ENCODE measurements around the gene MTOR.
"Not testable (repeated sequence)": the region's sequence is repeated elsewhere in the genome, so short reads cannot be mapped to it uniquely, and the experiment has no call there.

The MTOR gene

DNA sequence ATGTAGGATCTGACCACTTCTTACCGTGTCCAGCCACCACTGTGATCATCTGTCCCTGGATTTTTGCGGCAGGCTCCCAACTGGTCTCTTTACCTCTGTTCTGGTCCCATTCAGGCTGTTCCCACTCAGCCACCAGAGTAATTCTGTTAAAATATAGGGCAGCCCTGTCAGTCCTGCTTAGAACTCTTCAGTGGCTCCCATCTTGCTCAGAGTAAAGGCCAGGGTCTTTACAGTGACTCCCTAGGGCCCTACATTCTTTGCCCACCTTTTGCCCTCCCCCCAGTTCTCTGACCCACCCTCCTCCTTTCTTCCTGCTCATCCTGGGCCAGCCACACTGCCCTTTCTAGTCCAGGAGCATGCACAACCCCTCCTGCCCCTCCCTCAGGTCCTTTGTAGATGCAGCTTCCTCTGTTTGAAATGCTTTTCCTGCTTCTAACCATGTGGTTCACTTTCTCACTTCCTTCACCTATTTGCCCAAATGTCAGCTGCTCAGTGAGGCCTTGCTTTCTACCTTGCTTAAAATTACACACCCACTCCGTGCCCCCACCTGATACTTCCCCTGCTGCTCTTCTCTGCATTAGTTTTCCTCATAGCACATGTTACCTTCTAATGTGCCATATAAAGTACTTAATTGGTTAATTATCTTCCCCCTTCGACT is 18.5 kb upstream of the MTOR start:
- no peak for DNase-seq (ENCODE audit: low read depth)

DNA sequence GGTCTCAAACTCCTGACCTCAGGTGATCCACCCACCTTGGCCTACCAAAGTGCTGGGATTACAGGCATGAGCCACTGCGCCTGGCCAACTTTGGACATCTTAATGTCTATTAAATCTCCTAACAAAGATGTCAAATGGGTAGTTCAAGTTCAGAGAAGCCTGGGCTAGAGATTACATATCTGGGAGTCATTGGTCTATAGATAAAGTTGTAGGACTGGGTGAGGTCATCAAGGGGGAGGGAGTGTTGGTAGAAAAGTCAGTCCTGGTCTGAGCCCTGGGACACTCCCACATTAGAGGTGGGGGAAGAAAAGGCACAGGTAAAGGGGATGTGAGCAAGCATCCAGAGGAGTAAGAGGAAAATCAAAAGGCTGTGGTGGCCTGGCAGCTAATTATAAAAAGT is 17.3 kb upstream of the MTOR start:
- no peak for DNase-seq (ENCODE audit: low read depth)

DNA sequence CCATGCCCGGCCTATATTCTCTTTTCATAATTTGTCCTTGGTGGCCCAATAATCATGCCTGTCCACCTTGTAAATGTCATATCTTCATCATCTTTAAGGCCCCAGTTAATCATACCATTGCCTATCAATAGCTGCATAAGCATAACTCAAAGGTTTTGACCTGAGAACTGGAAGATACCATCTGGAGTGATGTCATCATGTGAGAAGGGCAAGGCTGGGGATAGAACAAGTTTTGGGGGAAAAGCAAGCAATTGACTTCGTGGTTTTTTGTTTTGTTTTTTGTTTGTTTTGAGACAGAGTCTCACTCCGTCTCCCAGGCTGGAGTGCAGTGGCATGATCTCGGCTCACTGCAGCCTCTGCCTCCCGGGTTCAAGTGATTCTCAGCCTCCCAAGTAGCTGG is 16.8 kb upstream of the MTOR start:
- DNase-seq (ENCODE audit: low read depth): no peak

DNA sequence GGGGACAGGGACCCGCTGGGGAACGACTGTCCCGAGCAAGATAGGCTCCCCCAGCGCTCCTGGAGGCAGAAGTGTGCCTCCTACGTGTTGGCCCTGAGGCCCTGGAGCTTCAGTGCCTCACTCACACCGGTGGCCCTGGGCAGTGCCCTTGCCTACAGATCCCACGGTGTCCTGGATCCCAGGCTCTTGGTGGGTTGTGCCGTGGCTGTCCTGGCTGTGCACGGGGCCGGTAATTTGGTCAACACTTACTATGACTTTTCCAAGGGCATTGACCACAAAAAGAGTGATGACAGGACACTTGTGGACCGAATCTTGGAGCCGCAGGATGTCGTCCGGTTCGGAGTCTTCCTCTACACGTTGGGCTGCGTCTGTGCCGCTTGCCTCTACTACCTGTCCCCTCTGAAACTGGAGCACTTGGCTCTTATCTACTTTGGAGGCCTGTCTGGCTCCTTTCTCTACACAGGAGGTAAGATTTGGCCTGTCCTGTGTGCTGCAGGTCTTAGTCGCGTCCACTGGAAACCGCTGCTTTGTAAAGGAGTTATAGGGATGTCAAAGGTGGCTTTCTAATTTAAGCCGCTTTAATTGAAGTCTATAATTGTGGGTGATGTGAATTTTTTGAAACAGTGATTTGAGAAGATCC is 11.4 kb upstream of the MTOR start:
- no peak for DNase-seq (ENCODE audit: low read depth)

GRCh38 chr1:11272832-11273594 is 10.7 kb upstream of the MTOR start, which contains the start of gene UBIAD1:
Gene UBIAD1 (plus strand): TSS chr1:11273198. CDS start chr1:11273532, 334 bp downstream.
- peak; percentile 76 for DNase-seq (ENCODE audit: low read depth)

DNA sequence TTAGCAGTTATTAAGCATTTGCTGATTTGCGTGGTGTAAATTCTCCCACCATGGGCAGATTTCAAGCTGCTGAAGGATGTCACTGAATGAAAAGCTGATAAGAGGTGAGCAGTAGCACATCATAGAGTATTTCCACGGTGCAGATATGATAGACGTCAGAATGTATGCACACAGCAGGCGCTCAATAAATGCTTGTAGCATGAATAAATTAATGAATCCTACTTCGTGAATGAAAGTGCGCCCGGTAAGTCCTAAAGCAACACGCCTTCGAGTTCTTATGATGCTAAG is 10.1 kb upstream of the MTOR start:
- no peak for DNase-seq (ENCODE audit: low read depth)

DNA sequence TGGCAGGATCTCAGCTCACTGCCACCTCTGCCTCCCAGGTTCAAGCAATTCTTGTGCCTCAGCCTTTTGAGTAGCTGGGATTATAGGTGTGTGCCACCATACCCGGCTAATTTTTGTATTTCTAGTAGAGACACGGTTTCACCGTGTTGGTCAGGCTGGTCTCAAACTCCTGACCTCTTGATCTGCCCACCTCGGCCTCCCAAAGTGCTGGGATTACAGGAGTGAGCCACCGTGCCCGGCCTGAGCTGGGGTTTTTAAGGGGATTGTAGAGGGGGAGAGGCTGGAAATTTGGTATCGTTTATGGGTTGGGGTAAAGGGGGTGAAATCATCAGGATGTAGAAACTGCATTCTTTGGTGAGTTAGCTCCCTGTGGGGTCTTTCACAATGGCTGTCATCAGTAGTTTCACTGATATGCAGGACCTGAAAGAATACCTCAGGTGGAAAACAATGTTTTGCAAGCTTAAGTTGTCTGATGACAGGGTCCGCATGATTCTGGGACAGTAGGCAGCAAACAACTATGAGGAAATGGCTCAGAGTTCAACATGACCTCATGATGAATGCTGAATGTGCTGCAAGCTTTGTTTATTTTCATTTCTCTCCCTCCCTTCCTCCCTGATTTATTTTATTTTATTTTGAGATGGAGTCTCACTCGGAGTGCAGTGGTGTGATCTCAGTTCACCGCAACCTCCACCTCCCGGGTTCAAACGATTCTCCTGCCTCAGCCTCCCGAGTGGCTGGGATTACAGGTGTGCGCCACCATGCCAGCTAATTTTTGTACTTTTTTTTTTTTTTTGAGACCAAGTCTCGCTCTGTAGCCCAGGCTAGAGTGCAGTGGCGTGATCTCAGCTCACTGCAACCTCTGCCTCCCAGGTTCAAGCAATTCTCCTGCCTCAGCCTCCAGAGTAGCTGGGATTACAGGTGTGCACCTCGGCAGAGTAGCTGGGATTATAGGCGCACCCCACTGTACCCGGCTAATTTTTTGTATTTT is 5.3 kb upstream of the MTOR start:
- DNase-seq (ENCODE audit: low read depth): not testable (repeated sequence)

DNA sequence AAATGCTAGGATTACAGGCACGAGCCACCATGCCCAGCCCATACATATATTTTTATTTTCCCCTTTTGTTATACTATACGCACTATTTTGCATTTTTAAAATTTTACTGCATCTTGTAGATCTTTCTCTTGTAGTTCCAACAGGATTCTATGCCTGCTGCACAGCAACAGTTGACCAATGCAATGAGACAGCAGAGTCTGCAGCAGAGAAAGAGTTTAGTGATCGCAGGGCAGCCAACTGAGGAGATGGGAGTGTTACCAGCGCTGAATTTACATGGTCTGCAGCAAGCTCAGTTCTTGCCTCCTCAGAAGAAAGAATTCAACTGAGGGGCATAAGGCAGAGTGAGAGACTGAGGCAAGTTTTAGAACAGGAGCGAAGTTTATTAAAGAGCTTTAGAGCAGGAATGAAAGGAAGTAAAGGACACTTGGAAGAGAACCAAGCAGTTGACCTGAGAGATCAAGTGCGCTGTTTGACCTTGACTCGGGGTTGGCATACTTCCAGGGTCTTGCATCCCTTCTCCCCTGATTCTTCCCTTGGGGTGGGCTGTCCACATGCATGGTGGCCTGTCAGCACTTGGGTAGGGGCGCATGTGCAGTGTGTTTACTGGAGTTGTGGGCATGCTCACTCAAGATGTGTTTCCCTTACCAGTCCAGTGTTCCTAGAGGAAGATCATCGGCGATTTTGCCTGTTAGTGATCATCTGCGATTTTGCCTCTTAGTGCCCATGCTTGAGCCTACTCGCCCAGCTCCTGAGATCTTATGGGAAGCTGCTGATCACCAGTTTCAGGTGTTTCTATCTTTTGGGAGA is 4.1 kb upstream of the MTOR start:
- DNase-seq (ENCODE audit: low read depth): no peak

GRCh38 chr1:11256299-11256698 is 6.1 kb downstream of the MTOR start:
- DNase-seq (ENCODE audit: low read depth): no peak

DNA sequence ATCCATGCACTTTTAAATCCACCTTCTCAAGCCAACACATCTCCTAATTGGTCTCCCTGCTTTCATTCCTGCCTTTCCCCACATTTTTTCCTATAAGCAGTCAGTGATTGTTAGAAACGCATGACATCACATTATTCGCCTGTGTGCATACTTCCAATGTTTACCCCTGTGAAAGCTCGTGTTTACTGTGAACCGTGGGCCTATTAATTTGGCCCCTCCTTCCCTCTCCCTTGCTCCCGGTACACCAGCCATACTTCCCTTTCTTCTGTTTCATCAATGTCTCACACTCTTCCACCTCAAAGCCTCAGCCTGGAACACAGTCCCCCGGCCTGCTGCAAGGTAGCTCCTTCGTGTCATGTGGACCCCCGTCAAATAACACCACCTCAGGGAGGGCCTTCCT is 9.1 kb downstream of the MTOR start:
- DNase-seq (ENCODE audit: low read depth): no peak

GRCh38 chr1:11252538-11252937 is 9.8 kb downstream of the MTOR start:
- DNase-seq (ENCODE audit: low read depth): no peak

DNA sequence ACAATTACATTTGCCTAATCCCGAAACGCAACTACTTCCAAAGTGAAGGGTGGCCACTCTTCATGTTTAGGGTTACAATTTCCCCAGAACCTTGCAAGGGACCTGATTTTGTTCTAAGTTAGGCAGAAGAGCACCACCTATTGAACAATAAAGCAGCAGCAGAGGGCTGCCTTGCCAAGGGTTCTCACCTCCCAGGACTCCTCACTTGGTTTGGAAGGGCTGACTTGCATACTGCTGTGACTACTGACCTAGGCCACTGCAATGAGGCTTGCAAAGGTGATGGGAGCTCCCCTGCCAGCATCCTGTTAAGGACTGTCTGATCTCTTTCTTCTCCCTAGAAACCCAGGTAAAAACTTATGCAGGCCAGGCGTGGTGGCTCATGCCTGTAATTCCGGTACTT is 14.2 kb downstream of the MTOR start:
- no peak for DNase-seq (ENCODE audit: low read depth)

DNA sequence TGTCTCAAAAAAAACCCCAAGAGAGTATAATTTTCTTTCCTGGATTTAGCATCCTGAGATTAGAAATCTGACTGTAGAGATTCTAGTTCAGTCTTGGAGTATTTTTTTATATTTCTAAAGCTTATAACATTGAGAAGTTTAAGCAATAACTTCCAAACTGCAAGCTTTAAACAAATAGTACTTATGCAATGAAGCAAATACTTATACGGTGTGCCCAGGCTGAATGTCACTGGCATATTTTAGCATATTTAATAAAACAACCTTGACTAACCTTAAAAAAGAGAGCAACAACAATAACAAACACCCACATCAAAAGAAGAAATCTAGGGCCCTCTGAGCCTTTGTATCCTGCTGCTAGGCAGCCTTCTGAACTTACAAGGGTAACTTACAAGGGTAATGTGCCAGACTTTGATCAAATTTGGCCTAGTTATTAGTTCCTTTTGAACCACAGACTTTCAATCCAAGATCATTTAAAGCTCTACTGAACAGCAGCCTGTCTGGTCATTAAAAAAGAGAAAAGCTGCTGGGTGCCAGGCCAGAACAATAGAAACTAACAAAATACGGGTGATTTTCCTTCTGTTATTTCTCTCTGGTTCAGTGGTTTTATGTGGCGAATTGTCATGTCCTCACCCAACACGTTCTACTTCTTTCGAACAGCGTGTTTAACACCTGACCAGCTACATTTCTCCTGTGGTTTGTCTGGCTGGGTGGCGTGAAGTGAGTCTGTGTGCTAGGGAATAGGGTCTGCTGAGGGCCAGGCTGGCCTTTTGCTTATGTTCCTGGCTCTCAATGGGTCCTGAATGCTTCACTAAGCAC is 16.2 kb downstream of the MTOR start:
- no peak for DNase-seq (ENCODE audit: low read depth)

DNA sequence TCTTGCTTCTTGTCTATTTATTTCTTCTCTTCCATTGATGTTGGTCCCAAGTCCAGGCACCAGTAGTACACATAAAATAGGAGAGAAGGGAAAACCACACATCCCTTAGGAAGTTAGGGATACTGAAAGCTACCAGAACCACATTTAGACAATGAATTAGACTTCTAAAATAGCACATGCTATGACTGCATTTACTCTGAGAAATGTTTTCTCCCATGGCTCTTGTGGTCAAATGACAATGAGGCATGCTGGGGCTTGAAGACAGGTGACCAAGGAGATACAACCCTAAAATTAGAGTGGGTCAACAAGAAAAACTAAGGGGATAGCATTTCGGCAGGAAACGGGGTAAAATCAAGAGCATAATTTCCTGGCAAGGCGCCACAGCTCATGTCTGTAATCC is 17.1 kb downstream of the MTOR start:
- DNase-seq (ENCODE audit: low read depth): no peak

DNA sequence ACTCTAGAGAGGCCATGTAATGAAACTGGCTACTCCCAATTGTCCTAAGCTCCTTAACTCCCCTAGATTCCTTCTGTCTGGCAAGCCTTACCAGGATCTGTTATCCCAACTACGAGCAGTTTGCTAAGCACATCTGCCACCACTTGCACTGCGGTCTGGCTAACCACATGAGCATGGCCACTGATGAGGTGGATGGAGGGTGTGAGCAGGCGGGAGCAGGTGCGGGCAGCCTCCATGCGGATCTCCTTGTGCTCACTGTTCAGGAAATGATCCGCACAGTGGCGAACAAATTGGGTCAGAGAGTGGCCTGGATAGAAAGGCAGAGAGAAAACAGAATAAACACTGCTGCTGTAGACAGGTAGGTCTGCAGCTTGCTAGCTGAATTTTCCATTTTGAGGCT is 24.0 kb downstream of the MTOR start:
- DNase-seq (ENCODE audit: low read depth): no peak

DNA sequence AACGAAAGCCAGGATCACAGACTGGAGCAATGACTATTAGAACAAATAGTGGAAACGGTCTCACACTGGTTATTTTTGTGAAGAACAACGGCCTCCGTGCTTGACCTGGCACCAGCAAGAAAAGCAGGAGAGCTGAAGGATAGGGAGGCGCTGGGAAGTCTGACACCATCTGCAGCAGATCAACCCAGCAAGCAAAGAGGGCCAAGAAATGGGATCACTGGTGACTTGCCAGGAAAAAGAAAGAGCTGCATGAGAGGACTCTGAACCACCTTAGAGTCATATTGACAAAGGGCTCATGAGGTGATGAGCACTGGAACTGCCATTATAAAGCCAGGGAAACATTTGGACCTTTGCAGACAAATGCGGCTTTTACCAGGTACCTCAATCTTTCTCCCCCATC is 25.0 kb downstream of the MTOR start:
- DNase-seq (ENCODE audit: low read depth): no peak

DNA sequence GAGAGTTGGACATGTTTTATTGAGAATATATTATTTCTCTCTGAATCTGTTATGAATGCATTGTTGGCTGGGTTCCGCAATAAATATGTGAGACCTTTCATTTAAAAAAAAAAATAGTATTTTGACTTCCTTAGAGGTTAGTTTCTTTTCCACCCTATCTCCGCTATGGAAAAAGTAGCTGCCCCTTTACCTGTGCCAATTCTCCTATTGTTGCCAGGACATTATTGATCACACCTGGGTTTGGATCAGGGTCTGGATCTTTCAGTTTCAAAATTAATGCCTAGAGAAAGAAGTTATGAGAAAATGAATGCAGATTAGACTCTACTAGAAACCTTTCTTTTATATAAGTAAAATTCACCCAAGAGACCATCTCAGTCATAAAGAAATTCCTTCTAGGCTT is 29.1 kb downstream of the MTOR start:
- DNase-seq (ENCODE audit: low read depth): no peak

DNA sequence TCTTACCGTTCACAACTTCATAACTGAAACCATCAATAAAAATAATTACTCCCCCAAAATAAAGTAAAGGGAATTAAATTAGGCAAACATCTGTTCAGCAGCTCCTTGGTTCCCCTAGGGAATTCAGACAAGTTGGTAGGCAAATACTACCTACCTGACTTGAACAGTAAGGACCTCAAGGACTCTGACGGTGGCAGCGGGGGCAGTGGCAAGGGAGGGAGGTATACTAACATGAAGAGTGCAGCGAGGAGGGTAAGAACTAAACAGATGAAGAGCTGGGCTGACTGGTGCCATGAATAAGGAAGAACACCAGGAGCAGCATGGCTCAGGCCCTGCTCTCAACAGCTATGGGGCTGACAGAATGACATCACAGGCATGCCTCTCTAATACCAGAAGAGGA is 33.1 kb downstream of the MTOR start:
- DNase-seq (ENCODE audit: low read depth): no peak

- no peak for DNase-seq (ENCODE audit: low read depth)
Observed at GRCh38 chr1:11227106-11228077, 35.0 kb downstream of the MTOR start.
